ENCODE data around the gene WNK3.

DNA sequence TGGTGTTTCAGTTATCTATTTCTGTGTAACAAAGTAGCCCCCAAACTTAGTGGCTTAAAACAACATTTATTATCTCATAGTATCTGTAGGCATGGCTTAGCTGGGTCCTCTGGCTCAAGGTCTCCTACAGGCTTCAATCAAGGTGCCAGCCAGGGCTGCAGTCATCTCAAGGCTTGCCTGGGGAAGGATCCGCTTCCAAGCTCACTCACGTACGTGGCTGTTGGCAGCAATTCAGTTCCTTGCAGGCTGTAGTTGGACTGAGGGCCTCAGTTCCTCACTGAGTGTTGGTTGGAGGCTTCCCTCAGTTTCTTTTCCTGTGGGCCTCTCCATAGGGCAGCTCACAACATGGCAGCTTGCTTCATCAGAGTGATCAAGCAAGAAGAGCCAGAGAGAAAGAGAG, 184.1 kb downstream of the WNK3 start:
- TF ChIP-seq, protein P1, sequence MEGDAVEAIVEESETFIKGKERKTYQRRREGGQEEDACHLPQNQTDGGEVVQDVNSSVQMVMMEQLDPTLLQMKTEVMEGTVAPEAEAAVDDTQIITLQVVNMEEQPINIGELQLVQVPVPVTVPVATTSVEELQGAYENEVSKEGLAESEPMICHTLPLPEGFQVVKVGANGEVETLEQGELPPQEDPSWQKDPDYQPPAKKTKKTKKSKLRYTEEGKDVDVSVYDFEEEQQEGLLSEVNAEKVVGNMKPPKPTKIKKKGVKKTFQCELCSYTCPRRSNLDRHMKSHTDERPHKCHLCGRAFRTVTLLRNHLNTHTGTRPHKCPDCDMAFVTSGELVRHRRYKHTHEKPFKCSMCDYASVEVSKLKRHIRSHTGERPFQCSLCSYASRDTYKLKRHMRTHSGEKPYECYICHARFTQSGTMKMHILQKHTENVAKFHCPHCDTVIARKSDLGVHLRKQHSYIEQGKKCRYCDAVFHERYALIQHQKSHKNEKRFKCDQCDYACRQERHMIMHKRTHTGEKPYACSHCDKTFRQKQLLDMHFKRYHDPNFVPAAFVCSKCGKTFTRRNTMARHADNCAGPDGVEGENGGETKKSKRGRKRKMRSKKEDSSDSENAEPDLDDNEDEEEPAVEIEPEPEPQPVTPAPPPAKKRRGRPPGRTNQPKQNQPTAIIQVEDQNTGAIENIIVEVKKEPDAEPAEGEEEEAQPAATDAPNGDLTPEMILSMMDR (IDR thresholded peaks at IDR 0.05) = no peak
- no peak for TF ChIP-seq POLR2A (IDR thresholded peaks at IDR 0.05)

Data from lower leg skin (tissue), 3 donors.